Measurements from ENCODE around the gene COL11A2.

COL11A2 gene

GRCh38 chr6:33118525-33119123 is 73.6 kb downstream of the COL11A2 start:
- POLR2A ChIA-PET: interaction anchor here (1.5 kb wide), 1 partner anchor 153 kb away, joined by 4 read pairs; the partner anchor contains the start of genes RPS18 and VPS52

GRCh38 chr6:33117811-33118277 is 74.4 kb downstream of the COL11A2 start:
- ChIA-PET POLR2A (interaction anchor here (0.5 kb wide), 1 partner anchor 107 kb away, joined by 3 read pairs; no protein-coding TSS in a partner anchor), CTCF (no interaction called here)
- DNase-seq (ENCODE audit: extremely low spot score): no peak
- TF ChIP-seq BHLHE40 (IDR thresholded peaks at IDR 0.05; ENCODE audit: borderline replicate concordance) (no peak), SUZ12 (IDR thresholded peaks at IDR 0.05) (no peak), L3MBTL2 (conservative IDR thresholded peaks at IDR 0.05) (no peak), ELF4 (IDR thresholded peaks at IDR 0.05) (no peak)

More at GRCh38 chr6:33118525-33119123, 73.6 kb downstream of the COL11A2 start:
- CTCF ChIA-PET: no interaction called here
- TF ChIP-seq HDGF (IDR thresholded peaks at IDR 0.05; ENCODE audit: borderline replicate concordance) (no peak), FOXM1 (IDR thresholded peaks at IDR 0.05; ENCODE audit: borderline replicate concordance) (no peak), LEF1 (IDR thresholded peaks at IDR 0.05; ENCODE audit: borderline replicate concordance) (no peak), BHLHE40 (IDR thresholded peaks at IDR 0.05; ENCODE audit: borderline replicate concordance) (no peak), CTBP1 (IDR thresholded peaks at IDR 0.05; ENCODE audit: borderline replicate concordance) (no peak), TARDBP (IDR thresholded peaks at IDR 0.05) (no peak), ZNF384 (IDR thresholded peaks at IDR 0.05) (no peak), NFRKB (IDR thresholded peaks at IDR 0.05) (no peak), FOXA1 (IDR thresholded peaks at IDR 0.05) (no peak), PKNOX1 (IDR thresholded peaks at IDR 0.05) (no peak), ARNT (IDR thresholded peaks at IDR 0.05) (no peak), SUZ12 (IDR thresholded peaks at IDR 0.05) (no peak), ELF4 (IDR thresholded peaks at IDR 0.05) (no peak), L3MBTL2 (conservative IDR thresholded peaks at IDR 0.05) (no peak)
- DNase-seq (ENCODE audit: extremely low spot score): peak; percentile 34

GRCh38 chr6:33116841-33117711 is 75.2 kb downstream of the COL11A2 start:
- POLR2A ChIA-PET: interaction anchor here (0.5 kb wide), 1 partner anchor 107 kb away, joined by 3 read pairs; no protein-coding TSS in a partner anchor
- TF ChIP-seq HDGF (IDR thresholded peaks at IDR 0.05; ENCODE audit: borderline replicate concordance): no peak
- TF ChIP-seq PKNOX1 (IDR thresholded peaks at IDR 0.05): no peak
- TF ChIP-seq TARDBP (IDR thresholded peaks at IDR 0.05): no peak
- CTCF ChIA-PET: no interaction called here
- DNase-seq (ENCODE audit: extremely low spot score): no peak

- TF ChIP-seq NFRKB (IDR thresholded peaks at IDR 0.05): no peak
- TF ChIP-seq FOXK2 (IDR thresholded peaks at IDR 0.05): no peak
- no peak for TF ChIP-seq PKNOX1 (IDR thresholded peaks at IDR 0.05)
- no peak for TF ChIP-seq ARNT (IDR thresholded peaks at IDR 0.05)
- no peak for TF ChIP-seq L3MBTL2 (conservative IDR thresholded peaks at IDR 0.05)
- no peak for TF ChIP-seq SP1 (IDR thresholded peaks at IDR 0.05)
- no peak for TF ChIP-seq TARDBP (IDR thresholded peaks at IDR 0.05)
- TF ChIP-seq CTBP1 (IDR thresholded peaks at IDR 0.05; ENCODE audit: borderline replicate concordance): no peak
- TF ChIP-seq SUZ12 (IDR thresholded peaks at IDR 0.05): no peak
- no peak for TF ChIP-seq BHLHE40 (IDR thresholded peaks at IDR 0.05; ENCODE audit: borderline replicate concordance)
- TF ChIP-seq LEF1 (IDR thresholded peaks at IDR 0.05; ENCODE audit: borderline replicate concordance): no peak
- no peak for TF ChIP-seq FOXA1 (IDR thresholded peaks at IDR 0.05)
- no peak for TF ChIP-seq ELF4 (IDR thresholded peaks at IDR 0.05)
- no peak for TF ChIP-seq ZNF384 (IDR thresholded peaks at IDR 0.05)
- no peak for TF ChIP-seq FOXM1 (IDR thresholded peaks at IDR 0.05; ENCODE audit: borderline replicate concordance)
- no peak for TF ChIP-seq HDGF (IDR thresholded peaks at IDR 0.05; ENCODE audit: borderline replicate concordance)
- DNase-seq (ENCODE audit: extremely low spot score): no peak
- ChIA-PET CTCF (no interaction called here), POLR2A (no interaction called here)
Measured at GRCh38 chr6:33116417-33116816, 75.8 kb downstream of the COL11A2 start.

- TF ChIP-seq SP1 (IDR thresholded peaks at IDR 0.05): no peak
- ChIA-PET POLR2A (interaction anchor here (0.6 to 0.7 kb wide), 2 partner anchors 134 to 1315 kb away, joined by 3 read pairs; no protein-coding TSS in a partner anchor), CTCF (interaction anchor here (1.0 kb wide), 1 partner anchor 100 kb away, joined by 3 read pairs; no protein-coding TSS in a partner anchor)
- DNase-seq (ENCODE audit: extremely low spot score): no peak
Measured at GRCh38 chr6:33114406-33114805, 77.9 kb downstream of the COL11A2 start.

DNA sequence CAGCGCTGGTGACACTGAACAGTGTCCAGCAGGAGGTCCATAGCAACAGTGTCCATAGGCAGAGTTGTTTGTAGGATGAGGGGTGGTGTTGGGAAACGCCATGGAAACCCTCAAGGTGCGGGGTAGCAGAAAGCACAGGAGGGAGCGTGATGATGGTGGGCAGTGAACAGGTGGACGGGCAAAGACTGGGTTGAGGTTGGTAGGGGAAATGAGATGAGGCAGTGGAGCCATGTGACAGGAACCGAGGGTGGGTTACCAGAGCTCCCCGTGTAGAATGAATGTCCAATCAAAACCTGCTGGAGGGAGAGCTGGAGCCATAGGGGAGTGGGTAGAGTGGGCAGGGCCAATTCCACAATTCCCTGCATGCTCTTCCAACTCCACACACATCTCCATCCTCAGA is 78.5 kb downstream of the COL11A2 start:
- TF ChIP-seq SUZ12 (IDR thresholded peaks at IDR 0.05) (no peak), FOXM1 (IDR thresholded peaks at IDR 0.05; ENCODE audit: borderline replicate concordance) (no peak), CTBP1 (IDR thresholded peaks at IDR 0.05; ENCODE audit: borderline replicate concordance) (no peak), TARDBP (IDR thresholded peaks at IDR 0.05) (no peak), BHLHE40 (IDR thresholded peaks at IDR 0.05; ENCODE audit: borderline replicate concordance) (no peak), ZNF384 (IDR thresholded peaks at IDR 0.05) (no peak), ARNT (IDR thresholded peaks at IDR 0.05) (no peak), SP1 (IDR thresholded peaks at IDR 0.05) (no peak), PKNOX1 (IDR thresholded peaks at IDR 0.05) (no peak), L3MBTL2 (conservative IDR thresholded peaks at IDR 0.05) (no peak), ELF4 (IDR thresholded peaks at IDR 0.05) (no peak), LEF1 (IDR thresholded peaks at IDR 0.05; ENCODE audit: borderline replicate concordance) (no peak), FOXK2 (IDR thresholded peaks at IDR 0.05) (no peak), FOXA1 (IDR thresholded peaks at IDR 0.05) (no peak), HDGF (IDR thresholded peaks at IDR 0.05; ENCODE audit: borderline replicate concordance) (no peak), NFRKB (IDR thresholded peaks at IDR 0.05) (no peak)
- ChIA-PET POLR2A (interaction anchor here (0.7 kb wide), 1 partner anchor 134 kb away, joined by 3 read pairs; no protein-coding TSS in a partner anchor), CTCF (interaction anchor here (0.6 kb wide), 1 partner anchor 13 kb away, joined by 3 read pairs; no protein-coding TSS in a partner anchor)
- no peak for DNase-seq (ENCODE audit: extremely low spot score)

All from HEK293T (cell line).